ENCODE measurements around the gene ROBO1. TPM values are rescaled to one million over a fixed set of nuclear protein-coding genes. Genes with fewer than 3 reads are reported as not detected.

ROBO1 gene
- total and polyA plus RNA-seq, 2 of the 13 experiments (the other 11 are each of a cell fraction or from before 2014, with no cell fraction given), result 52.2 to 71.0 TPM

GRCh38 chr3:78647726-78648125 is 1120.1 kb downstream of the ROBO1 start:
- no peaks in the 10 kb centered on the region for H3K79me2 ChIP-seq (ENCODE audit: insufficient read depth, low read length)
- H3K9me3 ChIP-seq (ENCODE audit: low read length), result no peaks in the 10 kb centered on the region
- H4K20me1 ChIP-seq (ENCODE audit: insufficient read depth, low read length), result 0 out of 2 replicates have a peak, but pooled peaks cover 2% of the 10 kb centered on the region
- BruUV-seq (replicated peaks), result no TSS peak
- no peak overlapping the region for H2AFZ ChIP-seq (ENCODE audit: low read length)
- H3K27ac ChIP-seq (ENCODE audit: extremely low read length, insufficient read depth, low read length), result no peak overlapping the region
- no peak for ATAC-seq
- FAIRE-seq, result no peak
- TF ChIP-seq NFE2L2 (IDR thresholded peaks at IDR 0.05; ENCODE audit: low read length) (no peak), ZNF563 (CRISPR knock-in tag; IDR thresholded peaks at IDR 0.05) (no peak), ATRX (CRISPR knock-in tag; IDR thresholded peaks at IDR 0.05; ENCODE audit: borderline replicate concordance) (no peak), REXO4 (CRISPR knock-in tag; IDR thresholded peaks at IDR 0.05; ENCODE audit: borderline replicate concordance) (no peak), CBX2 (IDR thresholded peaks at IDR 0.05; ENCODE audit: low read depth, low read length) (no peak), CBX2 (CRISPR knock-in tag; IDR thresholded peaks at IDR 0.05; ENCODE audit: low read depth) (no peak), ZNF704 (CRISPR knock-in tag; IDR thresholded peaks at IDR 0.05; ENCODE audit: borderline replicate concordance) (no peak), ZBTB14 (CRISPR knock-in tag; IDR thresholded peaks at IDR 0.05) (no peak)
- ChIA-PET CTCF (ENCODE audit: low intra/inter-chr PET ratio, low total read pairs) (no interaction called here), POLR2A (no interaction called here)
- 98% methylated on average over 2 of the region's 2 CpGs for WGBS (ENCODE audit: low lambda C conversion rate)
- no peak for DNase-seq (ENCODE audit: low spot score)
- no peaks in the 10 kb centered on the region for H3K4me1 ChIP-seq (ENCODE audit: insufficient read depth, low read length)
- no peak overlapping the region for H3K9ac ChIP-seq (ENCODE audit: insufficient read depth, low read depth, low read length)
- intact Hi-C loops (cut with micrococcal nuclease; ENCODE audit: unreplicated experiment), result no loop called here
- in situ Hi-C loops (cut with HindIII; ENCODE audit: extremely low pct_ligation_motif_present, low pct_unique_long_range_greater_than_20kb), result loop anchor here (25.0 kb wide), 1 partner anchor 1610 kb away; the partner anchor contains the start of gene ROBO2
- H3K27me3 ChIP-seq (ENCODE audit: control insufficient read depth in 1 of 2, insufficient read depth in 2 of 2, low read length in 2 of 2), result no peaks in the 10 kb centered on the region
- H3K36me3 ChIP-seq (replicated peaks in 1 of 2; ENCODE audit: control insufficient read depth in 1 of 2, insufficient read depth in 2 of 2, low read length in 2 of 2), result peaks cover 3 to 29% of the 10 kb centered on the region in 2 experiments; a peak in 4 of 5 replicates
- no peak overlapping the region for H3K4me3 ChIP-seq (replicated peaks in 1 of 3; ENCODE audit: insufficient read depth in 1 of 3, low read depth in 2 of 3, low read length in 3 of 3)
- H3K4me2 ChIP-seq (ENCODE audit: low read depth, low read length), result no peak overlapping the region
